HG03442 (cell line): Measurements from ENCODE around the gene IQCB1.
"Not testable (repeated sequence)": the region's sequence is repeated elsewhere in the genome, so short reads cannot be mapped to it uniquely, and the experiment has no call there.

Experiments
- ATAC-seq: cut with Tn5 transposase; IDR thresholded peaks from one replicate; pipeline ENCODE4 v1.9.1; 2021; ENCODE audit warnings: mild to moderate bottlenecking, moderate library complexity; ENCODE audit not compliant: unreplicated experiment

IQCB1 gene, protein sequence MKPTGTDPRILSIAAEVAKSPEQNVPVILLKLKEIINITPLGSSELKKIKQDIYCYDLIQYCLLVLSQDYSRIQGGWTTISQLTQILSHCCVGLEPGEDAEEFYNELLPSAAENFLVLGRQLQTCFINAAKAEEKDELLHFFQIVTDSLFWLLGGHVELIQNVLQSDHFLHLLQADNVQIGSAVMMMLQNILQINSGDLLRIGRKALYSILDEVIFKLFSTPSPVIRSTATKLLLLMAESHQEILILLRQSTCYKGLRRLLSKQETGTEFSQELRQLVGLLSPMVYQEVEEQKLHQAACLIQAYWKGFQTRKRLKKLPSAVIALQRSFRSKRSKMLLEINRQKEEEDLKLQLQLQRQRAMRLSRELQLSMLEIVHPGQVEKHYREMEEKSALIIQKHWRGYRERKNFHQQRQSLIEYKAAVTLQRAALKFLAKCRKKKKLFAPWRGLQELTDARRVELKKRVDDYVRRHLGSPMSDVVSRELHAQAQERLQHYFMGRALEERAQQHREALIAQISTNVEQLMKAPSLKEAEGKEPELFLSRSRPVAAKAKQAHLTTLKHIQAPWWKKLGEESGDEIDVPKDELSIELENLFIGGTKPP

DNA sequence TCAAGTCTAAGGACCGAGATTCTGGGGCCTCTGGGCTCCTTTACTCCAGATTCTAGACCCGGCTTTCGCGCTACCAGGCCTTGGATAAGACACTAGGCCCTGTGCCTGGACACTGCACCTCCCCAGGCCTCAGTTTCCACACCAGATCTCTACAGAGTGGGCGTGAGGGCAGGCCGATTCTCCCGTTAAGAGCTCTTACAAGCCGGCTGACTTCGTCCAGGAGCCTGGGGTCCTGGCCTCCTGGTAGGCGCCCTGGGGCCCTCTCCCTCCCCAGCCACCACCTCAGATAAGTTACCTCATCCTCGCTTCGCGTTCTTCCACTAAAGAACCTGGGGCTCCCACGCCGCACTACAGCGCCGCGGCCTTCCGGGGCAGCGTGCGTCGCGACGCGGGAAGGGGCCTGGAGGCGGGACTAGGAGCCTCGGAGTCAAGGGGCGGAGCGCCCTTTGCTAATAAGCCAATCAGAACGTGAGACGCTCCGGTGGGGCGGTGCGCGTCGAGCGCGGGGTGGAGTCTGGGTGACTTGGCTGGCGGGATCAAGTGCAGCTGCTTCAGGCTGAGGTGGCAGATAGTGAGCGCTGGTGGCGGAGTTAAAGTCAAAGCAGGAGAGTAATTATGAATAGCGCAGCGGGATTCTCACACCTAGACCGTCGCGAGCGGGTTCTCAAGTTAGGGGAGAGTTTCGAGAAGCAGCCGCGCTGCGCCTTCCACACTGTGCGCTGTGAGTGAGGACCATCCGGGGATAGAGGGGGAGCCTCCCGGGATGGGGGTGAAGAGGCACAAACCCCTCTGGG is at the start of gene IQCB1, which contains the start of gene EAF2:
Gene IQCB1, minus strand, starts transcription at position 390 of the 794 bp plus-strand sequence. CDS start 6,100 bp downstream, outside the sequence.
Gene EAF2, plus strand, starts transcription at position 539 of the 794 bp plus-strand sequence. Its CDS starts 77 bp downstream, at position 616.
- peak; percentile 97 for ATAC-seq

DNA sequence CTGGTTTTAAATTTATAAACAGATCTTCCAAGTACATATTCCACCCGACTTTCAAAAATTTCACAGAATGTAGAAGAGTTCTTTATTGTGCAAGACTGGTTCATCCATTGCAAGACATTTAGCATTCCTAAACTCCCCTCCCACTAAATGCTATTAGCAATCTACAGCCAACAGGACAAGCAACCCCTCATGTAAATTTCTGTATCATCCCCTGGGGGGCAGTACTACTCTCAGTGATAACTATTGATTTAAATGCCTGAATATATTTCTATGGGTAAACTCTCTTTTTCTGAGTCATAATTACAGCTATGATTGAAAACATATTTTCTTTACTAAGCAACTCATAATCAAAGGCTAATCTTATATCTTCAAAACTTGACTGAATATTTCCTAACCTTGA is 48.6 kb upstream of the IQCB1 start:
- ATAC-seq = no peak

DNA sequence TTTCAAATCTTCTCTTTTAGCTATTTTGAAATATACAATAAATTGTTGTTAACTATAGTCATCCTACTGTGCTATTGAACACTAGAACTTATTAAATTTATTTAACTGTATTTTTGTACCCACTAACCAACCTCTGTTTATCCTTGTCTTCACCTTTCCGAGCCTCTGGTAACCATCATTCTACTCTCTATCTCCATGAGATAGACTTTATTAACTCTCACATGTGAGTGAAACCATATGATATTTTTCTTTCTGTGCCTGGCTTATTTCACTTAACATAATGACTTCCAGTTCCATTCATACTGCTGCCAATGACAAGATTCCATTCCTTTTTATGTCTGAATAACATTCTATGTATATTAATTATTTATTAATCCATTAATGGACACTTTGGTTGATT is 43.6 kb upstream of the IQCB1 start:
- no peak for ATAC-seq

DNA sequence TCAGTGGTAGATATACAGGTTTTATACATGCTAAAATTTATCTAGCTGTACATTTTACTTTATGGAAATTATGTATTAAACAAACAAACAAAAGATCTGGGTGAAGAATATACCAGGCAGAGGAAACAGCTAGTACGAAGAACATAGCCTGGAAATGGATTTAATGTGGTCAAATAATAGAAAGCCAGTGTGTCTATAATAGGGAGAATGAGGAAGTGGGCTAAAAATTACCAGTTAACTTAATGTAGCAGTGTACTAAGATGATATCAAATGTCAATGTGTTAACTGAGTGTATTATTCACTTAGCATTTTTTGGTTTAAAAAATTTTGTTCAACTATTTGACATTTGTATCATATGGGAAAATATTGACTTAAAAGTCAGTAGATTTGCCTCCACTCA is 36.6 kb upstream of the IQCB1 start:
- no peak for ATAC-seq

DNA sequence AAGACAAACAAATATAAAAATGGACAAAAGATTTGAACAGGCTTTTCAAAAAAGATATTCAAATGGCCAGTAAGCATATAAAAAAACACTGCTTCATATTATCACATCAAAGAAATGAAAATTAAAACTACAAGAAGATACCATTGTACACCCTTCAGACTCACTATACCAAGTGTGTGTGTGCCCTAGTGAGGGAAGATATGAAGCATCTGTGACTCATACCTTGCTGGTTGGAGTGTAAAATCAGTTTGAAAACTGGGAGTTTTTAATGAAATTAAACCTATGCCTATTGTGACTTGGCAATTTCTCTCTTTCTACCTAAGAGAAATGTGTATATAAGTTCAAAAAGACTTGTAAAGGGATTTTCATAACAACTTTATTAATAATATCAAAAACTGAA is 35.9 kb upstream of the IQCB1 start:
- ATAC-seq = no peak

DNA sequence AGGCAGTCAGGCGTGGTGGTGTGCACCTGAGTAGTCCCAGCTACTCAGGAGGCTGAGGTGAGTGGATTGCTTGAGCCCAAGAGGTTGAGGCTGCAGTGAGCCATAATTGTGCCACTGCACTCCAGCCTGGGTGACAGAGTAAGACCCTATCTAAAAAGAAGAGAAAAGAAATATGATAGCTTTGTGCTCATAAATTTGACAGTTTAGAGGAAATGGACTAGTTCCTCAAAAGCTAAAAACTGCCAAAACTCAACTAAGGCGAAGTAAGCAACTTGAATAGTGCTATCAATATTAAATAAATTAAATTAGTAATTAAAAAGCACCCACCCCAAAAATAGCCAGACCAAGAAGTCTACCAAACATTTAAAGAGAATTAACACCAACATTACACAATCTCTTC is 34.9 kb upstream of the IQCB1 start:
- ATAC-seq = no peak

DNA sequence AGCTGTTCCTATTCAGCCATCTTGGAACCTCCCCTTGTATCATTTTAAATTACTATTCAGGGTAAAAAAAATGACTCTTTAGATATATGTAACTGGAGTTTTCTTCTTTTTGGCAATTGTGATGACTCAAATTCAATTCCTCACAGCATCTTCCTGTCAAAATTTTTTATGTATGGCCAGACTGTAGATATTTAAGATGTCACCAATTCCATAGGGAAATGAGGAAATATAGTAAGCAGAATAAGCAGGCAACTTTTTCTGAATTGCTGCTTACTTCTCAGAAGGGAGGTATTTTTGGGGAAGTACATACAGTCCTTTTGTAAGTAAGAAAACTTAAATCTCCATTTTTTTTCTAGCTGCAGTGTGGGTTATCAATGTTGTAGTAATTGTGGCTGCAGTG is 28.9 kb upstream of the IQCB1 start:
- ATAC-seq = no peak

DNA sequence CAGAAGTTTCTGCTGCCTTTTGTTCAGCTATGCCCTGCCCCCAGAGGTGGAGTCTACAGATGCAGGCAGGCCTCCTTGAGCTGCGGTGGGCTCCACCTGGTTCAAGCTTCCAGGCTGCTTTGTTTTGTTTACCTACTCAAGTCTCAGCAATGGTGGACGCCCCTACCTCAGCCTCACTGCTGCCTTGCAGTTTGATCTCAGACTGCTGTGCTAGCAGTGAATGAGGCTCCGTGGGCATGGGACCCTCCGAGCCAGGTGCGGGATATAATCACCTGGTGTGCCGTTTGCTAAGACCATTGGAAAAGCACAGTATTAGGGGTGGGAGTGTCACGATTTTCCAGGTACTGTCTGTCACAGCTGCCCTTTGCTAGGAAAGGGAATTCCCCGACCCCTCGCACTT is 28.4 kb upstream of the IQCB1 start:
- ATAC-seq = not testable (repeated sequence)

DNA sequence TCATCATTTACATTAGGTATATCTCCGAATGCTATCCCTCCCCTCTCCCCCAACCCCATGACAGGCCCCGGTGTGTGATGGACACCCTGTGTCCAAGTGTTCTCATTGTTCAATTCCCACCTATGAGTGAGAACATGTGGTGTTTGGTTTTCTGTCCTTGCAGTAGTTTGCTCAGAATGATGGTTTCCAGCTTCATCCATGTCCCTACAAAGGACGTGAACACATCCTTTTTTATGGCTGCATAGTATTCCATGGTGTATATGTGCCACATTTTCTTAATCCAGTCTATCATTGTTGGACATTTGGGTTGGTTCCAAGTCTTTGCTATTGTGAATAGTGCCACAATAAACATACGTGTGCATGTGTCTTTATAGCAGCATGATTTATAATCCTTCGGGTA is 22.9 kb upstream of the IQCB1 start:
- not testable (repeated sequence) for ATAC-seq

DNA sequence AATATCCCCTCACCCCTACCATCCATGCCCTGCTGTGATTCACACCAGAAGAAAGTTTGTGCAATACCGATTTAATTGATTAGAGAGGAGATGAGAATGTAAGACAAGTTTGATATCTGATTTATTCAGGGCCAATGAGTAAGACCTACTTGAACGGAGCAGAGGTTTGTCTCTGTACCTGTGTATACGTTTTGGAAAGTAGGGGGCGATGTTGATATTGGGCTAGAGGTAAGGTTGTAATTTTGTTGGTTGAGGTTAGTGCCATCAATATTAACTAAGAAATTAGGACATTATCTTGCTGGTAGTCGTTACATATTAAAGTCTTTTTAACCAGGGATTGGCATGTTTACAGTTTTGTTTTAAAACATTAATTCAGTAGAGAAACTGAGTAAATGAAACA is 20.7 kb upstream of the IQCB1 start:
- ATAC-seq = no peak

DNA sequence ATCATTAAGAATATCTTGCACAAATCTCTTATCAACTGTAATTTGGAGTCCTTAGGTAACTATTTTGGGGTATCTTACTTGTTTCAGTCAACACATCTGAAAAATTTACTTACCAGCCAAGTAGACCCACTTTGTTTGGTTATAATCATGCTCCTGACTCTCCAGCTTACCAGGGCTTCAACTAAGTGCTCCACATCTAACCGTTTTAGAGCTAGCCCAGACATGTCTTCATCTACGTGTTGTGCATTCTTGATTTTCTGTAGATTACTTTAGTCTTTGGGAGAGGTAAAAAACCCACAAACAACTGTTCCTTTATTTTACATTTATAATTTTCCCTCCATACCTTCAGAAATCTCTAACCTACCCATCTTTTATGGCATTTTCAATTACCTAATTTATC is 17.4 kb upstream of the IQCB1 start:
- ATAC-seq = no peak

DNA sequence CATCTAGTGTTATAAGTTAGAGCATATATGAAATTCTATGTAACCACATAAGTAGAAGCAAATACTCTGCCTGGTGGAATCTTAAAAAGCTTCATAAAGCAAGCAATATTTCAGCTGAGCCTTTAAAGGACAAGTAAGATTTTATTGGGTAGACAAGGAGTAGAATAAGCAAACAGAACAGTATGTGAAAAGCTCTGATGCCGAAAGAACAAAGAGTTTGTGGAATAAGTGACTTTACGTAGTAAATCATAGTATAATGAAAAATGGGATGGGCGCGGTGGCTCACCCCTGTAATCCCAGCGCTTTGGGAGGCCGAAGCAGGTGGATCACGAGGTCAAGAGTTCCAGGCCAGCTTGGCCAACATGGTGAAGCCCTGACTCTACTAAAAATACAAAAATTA is 10.0 kb upstream of the IQCB1 start:
- ATAC-seq = no peak

DNA sequence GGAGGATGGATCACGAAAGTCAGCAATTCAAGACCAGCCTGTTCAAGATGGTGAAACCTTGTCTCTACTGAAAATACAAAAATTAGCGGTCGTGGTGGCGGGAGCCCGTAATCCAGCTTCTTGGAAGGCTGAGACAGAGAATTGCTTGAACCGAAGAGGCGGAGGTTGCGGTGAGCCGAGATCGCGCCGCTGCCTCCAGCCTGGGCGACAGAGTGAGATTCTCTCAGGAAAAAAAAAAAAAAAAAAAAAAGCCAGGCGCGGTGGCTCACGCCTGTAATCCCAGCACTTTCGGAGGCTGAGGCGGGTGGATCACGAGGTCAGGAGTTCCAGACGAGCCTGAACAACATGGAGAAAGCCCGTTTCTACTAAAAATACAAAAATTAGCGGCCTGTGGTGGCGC is 5.1 kb upstream of the IQCB1 start:
- no peak for ATAC-seq

DNA sequence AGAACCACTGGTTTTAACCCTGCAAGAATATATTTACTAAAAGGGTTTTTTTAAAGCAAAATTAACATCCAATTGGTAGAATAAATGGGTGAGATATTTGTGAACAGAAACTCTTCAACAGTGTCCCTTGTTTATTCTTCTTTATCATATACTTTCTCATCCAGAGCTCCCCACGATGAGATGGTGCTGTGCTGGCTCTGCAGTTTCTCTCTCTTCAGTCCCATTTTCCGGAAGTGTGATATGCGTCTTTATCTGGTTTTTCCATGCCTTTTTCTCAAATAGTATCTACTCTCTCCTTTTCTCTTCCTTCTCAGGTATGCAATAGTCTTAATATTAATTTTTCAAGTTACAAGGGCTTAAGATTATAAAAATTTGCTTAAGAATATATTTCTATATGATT is 1.6 kb upstream of the IQCB1 start:
- no peak for ATAC-seq

DNA sequence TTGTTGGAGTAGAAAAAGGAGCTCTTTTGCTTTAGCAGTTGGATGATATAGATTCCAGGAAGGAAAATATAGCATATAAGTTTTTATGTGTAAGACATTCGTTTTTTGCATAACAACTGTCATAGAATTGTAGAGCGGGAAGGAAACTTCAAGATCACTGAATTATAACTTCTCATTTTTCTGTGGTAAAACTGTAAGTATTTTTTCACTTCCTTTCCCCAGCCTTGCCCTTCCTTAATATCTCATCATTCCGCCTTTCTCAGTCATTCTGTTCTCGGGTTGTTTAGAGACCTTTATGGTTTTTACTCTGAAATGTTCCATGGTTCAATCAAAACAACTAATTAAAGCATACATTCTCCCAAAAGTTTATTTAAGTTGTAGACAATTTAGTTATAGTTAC is 1.2 kb upstream of the IQCB1 start:
- ATAC-seq = no peak

DNA sequence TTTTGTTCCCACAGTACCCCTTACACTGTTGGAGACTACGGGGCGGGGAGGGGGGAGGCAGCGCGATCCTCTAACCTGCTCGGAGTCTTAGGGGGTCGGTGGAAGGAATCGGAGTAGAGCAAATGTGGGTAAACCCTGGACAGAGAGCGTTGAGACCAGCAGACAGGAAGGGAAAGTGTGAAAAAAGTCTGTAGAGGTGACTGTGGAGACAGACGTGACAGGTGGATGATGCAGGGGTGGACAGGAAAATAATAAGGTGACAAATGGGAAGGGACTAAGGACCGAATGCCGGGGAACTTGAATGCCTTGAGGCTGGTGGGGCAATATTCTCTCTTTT is 573 bp upstream of the IQCB1 start:
- peak; percentile 8 for ATAC-seq

DNA sequence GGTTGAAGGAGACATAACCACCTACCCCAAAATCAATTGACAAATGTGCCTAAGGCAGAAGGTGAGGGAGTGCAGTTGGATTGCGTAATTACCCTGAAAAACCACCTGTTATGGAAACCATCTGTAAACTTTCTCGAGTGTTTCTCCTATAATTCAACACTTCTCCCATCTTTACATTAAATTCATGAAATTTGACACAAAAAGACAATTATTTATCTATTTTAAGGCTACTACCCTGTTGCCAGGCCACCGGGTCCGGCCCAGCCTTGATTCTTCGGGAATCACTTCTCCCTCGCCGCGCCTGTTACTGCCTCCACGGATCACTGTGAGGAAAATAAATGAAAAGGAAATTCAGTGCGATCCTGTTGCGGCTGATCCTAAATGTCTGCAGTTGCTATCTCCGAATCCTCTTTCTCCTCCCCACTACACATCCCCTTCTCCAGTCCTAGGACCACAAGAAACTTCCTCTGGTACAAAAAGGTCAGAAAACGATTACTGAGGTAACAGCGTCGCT is 646 bp downstream of the IQCB1 start:
- no peak for ATAC-seq

DNA sequence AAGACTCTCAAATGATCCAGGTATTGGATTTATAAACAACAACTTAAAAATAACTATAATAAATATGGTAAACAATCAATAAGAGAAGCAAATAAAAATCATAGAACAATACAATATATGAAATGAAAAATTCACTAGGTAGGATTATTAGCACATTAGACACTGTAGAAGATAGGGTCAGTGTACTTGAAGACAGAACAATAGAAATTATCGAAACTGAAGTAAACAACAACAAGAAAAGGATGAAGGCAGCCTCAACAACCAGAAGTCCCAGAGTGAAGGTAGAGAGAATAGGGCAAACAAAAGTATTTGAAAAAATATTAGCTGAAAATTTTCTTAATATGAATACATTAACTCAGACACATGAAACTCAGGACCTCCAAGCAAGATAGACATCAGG is 11.9 kb downstream of the IQCB1 start:
- ATAC-seq = no peak

DNA sequence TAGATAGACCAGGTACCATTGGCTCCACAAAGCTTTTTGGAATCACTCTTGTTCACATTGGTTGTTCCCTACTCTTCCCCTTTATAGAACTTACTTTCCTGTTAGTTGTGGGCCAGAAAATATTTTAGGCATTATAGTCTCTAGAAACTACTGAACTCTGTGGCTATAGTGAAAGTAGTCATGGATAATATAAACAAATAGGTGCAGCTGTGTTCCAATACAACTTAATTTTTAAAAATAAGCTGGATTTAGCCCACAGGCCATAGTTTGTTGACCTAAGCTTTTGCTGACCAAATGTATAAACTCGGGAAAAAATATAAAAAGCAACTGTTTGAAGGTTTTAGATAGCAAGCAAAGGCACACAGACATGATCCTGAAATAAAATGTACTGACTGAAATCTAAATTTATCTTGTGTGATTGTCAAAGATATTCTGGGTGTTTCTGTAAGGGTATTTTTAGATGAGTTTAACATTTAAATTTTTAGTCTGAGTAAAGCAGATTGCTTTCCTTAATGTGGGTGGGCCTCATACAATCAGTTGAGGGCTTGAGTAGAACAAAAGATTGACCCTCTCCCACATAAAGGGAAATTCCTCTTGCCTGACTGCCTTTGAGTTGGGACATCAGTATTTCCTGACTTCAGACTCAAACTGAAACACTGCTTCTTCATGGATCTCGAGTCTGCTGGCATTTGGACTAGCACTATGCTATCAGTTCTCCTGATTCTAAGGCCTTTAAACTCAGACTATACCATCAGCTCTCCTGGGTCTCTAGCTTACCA is 13.2 kb downstream of the IQCB1 start:
- ATAC-seq = no peak

DNA sequence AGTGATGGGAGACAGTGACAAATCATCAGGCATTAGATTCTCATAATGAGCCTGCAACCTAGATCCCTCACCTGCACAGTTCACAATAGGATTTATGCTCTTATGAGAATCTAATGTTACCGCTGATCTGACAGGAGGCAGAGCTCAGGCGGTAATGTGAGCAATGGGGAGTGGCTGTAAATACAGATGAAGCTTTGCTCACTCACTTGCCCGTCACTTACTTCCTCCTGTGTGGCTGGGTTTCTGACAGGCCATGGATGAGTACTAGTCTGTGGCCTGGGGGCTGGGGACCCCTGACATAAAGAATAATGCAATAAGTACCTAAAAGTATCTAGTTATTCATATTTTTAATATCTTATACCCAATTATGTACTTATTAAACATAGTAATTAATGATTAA is 15.6 kb downstream of the IQCB1 start:
- no peak for ATAC-seq

DNA sequence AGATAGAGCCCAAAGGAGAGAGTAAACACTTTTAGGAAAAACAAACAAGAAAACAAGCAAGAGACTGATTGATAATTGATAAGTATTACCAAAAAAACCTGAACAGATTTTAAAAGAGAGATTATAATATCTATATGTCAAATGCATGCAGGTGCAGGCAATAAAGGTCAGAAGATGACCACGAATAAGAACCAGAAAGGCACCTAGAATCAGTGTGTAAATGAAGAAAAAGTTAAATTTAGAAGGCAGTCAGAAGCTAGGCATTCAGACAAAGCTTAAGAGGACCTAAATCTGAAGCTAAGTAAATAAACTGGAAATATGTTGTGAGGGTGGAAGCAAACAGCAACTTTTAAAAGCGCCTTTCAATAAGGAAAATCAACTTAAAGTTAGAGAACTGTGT is 16.3 kb downstream of the IQCB1 start:
- ATAC-seq = no peak
